Stimulated activated CD4-positive, alpha-beta T cell treated with anti-CD3 and anti-CD28 coated beads, Interleukin-15, amount 100 ng/mL, for 1 hour (primary cell): ENCODE data around the gene NME8.

Experiments
- DNase-seq, 2 donors: peaks; one replicate each; pipeline ENCODE4 v3.0.0-alpha.2; 2020; ENCODE audit warnings: low read depth in 1 of 2, low spot score in 1 of 2

Gene NME8

DNA sequence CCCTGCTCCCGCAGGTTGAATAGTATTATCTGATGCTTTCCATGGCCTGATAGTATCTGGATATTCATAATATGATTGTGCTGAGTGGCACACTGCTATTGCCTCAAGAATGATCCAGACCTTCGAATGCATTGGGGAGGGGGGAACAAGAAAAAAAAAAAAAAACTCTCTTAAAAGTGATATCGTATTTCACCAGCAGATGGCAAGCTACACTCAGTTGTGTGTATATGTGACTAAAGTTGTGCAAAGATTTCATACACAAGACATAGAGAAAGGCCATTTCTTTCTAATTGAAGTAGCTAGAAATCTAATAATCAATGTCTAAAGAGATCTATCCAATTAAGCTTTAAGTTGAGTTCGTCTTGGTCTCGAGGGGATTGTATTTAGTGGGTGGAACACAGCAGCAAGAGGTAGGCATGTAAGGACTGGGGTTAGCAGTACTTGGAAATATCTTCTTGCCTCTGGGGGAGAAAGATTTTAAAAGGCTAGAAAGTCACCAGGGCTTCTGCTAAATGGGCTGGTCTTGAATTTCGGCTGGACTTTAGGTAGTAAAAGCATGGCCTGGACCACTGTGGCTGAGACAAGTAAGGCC, 52.9 kb downstream of the NME8 start:
- no peak for DNase-seq

DNA sequence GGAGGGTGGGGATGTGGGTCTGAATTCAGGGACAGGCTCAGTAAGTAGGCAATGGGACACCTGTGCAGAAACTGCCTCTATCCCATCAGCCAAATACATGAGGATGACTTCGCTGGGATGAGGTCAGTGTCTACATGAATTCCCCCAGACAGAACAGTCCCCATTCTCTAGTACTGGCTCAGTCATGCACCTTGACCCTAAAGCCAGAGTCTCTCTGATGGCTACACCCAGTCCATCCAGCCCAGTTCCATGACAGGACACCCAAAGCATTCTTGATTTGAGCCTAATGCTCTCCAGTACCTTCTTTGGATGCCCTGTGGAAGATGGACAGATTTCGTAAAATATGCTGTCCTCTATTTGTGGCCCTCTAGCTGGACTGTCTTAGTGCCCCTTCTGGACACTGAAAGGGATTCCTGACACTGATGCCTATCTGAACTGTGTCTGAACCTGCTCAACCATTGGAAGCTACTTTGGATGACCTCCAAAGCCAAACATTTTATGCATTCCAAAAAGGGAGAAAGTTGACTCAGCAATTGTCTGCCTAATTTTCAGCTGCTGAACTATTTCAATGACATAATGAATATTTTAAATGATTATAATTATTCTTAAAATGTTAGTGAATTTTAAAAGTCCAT, 53.6 kb downstream of the NME8 start:
- no peak for DNase-seq

DNA sequence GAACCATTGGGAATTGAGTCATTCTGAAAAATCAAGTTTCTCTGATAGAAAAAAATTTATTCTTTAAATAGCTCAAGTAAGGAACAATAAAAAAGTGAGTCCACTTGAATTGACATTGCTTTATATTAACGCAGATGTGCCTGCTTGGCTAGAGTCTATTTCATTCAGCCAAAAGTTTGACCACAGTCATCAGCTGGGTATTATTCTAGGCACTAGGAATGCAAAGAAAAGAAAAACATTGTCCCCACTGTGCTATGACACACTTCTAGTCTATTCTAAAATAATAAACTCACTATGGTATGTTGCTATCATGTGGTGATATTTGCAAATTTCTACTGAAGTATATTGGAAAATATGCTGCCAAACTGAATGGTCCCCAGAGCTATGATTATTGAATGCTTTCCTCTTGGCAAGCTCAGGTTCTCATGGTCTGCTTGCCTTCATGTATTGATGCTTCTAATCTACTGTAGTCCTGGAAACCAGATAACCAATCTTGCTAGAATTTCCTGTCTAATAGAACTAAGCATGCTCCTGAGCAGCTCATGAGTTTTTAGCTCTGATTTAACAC, 59.9 kb downstream of the NME8 start:
- no peak for DNase-seq

DNA sequence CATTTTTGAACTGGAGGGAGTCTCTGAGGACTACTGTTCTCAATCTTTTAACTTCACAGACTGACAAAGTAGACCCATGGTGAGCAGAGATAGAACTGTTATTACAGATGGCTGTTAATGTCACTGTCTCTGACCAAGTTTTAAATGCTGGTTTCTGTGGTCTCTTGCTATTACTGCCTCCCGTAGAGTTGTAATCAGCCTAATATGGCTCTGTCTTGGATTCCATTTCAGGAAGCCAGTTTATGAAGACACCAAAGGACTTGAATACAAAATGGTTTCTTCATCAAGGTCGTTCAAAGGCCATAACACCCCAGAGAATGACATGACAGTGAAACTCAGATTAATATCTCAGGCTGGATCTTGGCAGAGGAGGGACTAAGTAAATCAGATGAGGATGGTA, 64.4 kb downstream of the NME8 start:
- DNase-seq: no peak

DNA sequence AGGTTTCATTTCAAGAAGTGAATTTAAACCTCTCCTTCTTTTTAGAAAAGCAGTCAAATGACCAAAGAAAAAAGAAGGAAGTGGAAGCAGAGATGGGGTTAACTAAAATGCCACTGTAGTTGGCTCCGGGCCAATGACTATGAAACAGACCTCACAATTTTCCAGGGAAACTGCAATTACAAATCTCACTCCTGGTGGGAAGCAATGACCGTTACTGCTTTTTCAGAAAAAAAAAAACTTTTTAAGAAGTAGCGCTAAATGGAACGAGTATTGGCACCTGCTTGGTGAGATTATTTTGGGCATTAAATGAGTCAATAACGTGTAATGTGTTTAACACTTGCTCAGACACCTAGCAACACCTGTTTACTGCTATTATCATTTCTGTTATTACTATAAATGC, 67.0 kb downstream of the NME8 start:
- DNase-seq: no peak

DNA sequence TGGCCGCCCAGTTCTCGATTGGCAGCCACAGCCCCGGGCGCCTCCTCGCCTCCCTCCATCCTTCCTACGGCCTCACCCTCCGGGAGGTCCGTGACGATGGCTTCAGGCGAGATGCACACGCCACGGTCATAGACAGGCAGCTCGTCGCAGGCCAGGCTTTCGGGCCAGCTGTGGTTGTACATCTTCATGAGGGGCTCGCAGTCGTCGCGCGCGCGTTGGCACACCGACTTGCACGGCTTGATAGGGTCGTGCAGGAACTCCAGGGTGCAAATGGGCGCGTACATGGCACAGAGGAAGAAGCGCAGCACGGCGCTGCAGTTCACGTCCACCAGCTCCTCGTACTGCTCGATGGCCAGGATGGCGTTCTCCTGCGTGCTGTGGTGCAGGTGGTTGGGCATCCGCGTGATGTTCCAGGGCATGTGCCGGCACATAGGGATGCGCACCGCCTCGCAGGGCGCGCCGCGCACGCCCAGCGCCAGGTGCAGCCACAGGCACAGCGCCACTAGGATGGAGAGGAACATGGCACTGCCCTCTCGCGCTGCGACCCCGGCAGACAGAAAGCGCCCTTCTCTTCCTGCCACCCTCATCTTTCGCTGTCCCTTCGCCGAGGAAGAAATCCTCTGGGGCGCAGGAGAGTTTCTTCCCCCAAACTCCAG, 67.7 kb downstream of the NME8 start:
- no peak for DNase-seq

DNA sequence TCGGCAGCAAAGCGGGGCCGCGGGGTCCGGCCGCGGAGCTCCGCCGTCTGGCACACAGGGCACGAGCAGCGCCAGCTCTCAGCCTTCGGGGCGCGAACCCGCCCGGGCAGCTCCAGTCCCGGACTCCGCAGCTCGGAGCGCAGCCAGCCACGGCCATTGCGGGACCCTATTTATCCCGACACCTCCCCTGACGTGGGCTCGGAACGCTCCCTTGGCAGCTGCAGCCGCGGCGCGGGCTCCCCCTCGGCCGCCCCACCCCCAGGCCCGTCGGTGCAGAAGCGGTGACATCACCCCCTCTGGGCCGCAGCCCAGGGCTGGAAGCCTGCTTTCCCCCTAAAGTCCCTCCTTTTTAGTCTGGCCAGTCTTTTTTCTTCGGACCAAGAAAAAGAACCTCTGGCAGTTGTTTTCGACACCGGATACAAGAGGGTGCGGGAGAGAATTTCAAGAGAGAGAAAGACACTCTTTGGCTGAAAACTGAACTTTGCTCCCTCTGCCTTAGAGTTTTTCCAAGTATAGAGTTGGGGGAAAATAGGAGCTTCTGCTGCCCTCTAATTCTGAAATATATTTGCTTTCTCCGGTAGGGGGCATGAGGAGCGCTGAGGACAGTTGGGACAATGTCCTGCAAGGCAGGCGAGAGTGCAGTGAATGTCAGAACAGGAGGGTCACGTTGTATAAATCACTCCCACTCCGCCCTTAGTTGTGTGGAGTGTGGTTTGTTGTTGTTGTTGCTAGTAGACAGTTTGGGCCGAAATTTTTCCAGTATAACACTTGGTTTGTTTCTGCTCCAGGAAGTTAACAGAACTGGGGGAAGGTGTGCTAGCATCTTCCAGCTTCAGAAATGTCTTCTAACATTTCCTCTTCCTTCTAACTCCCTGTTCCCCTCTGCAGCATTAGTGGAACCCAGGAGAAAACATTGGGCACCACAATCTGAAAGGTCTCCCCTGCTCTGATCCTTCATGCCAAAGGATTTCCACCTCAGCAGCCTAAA, 68.6 kb downstream of the NME8 start, which contains the start of gene SFRP4:
TSS of gene SFRP4 (minus strand) at position 145 of the 988 bp plus-strand sequence. CDS start 280 bp downstream, outside the sequence.
- no peak for DNase-seq

DNA sequence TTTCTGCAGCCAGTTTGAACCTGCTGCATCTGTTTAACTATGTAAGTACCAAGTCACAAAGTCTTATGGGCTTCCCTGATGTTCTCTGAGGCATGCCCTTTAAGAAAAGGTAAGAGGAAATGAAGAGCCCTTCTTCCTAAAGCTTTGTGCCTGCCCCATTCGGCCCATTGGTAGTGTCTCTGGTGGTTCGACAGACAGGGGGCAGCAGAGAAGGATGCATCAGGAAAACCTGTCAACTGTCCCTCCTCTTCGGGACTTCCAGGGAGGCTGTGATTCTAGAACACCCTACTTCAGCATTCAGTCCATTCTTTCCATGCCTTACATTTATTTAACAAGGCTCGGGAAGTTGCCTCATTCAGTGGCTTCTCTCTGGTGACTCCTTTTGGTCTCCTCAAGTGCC, 70.1 kb downstream of the NME8 start:
- DNase-seq: no peak

DNA sequence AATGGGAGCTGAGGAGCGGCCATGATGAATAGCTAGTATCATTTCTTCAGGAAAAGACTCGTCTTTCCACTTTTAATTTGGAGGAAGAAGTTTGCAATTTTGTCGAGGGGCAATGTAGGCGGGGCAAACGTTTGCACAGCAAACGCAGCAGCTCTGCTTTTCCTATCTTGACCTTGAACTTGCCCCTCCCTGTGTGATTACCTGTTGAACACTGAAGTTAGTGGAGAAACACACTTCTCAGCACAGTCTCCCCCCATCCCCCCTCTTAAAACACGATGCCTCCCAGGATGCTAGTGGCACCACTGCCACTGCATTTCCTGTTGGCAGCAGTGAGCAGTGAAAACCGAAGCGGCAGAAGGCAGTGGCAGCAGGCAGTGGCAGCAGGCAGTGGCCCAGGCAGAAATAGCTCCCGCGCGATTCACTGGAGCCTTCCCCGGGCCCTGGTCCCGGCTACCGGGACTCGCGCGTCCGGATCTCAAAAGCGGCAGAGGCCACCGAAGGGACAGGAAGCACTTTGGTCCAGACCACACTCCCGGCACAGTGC, 72.0 kb downstream of the NME8 start, which contains the start of gene EPDR1:
TSS of gene EPDR1 (plus strand) at position 336 of the 544 bp plus-strand sequence. CDS start 300 bp downstream, outside the sequence.
- no peak for DNase-seq

DNA sequence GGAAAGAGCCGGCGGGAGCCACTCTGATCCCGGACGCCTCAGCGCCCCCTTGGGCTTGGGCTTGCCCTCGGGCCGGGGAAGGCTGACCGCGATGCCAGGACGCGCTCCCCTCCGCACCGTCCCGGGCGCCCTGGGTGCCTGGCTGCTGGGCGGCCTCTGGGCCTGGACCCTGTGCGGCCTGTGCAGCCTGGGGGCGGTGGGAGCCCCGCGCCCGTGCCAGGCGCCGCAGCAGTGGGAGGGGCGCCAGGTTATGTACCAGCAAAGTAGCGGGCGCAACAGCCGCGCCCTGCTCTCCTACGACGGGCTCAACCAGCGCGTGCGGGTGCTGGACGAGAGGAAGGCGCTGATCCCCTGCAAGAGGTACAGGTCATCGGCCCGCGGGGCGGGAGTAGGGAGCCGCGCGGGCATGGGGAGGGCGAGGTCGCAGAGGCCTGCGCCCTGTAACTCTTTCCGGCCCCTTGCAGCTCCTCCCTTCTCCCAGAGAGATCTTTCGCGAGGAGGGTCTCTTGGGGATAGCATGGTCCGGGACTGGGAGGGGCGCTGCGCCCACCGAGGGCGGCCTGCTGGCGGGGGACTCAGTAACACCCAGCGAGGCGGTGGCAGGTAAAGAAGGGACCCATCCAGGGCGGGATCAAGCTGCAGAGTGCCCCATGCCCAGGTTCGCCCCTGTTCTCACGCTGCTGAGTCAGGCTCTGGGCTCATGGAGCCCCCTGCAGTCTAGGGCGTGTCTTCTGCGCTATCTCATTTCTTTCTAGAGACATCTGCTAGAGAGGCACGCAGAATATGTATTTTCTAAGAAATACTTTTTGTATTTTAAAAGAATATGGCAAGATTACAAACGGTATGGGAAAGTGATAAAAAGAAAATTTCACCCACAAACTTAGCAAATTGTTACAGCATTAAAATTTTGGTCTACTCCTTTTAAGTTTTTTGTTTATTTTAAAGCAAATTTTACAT, 72.7 kb downstream of the NME8 start:
- peak in 1 of 2 donors; percentile 6 for DNase-seq

DNA sequence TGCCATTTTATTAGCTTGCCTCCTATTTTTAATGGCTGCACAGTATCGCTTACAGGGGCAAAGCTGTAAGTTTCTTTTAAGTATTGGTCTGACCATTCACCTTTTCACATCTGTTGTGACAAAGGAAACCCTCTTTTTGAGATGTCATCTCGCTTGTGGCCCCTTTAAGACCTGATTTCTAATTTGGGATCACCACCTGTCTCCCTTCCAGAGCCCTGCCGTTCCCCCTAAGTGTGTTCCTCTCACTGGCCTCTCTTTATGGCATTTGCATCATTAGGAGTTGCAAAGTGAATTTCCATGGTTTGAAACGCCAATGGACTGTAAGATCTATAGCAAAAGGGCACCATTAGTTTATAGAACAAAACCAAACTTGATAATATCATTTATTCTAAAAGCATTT, 73.5 kb downstream of the NME8 start:
- DNase-seq: no peak

DNA sequence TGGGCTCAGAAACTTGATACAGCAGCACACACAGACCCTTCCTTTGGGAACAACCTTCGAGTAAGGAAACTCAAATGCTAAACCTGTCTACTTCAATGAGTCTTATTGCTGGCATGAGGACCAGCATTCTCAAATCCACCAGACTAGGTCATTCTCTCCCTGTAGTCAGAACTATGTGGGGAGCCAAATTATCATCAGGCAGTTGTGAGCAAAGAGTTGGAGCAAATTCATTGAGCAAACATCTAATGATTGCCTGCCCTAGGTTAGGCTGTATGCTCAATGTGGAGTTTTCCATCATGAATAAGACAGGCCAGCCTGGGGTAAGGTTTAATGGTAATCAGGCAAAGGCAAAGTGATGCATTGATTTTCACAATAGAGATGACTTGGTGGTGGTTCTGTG, 75.6 kb downstream of the NME8 start:
- no peak for DNase-seq

DNA sequence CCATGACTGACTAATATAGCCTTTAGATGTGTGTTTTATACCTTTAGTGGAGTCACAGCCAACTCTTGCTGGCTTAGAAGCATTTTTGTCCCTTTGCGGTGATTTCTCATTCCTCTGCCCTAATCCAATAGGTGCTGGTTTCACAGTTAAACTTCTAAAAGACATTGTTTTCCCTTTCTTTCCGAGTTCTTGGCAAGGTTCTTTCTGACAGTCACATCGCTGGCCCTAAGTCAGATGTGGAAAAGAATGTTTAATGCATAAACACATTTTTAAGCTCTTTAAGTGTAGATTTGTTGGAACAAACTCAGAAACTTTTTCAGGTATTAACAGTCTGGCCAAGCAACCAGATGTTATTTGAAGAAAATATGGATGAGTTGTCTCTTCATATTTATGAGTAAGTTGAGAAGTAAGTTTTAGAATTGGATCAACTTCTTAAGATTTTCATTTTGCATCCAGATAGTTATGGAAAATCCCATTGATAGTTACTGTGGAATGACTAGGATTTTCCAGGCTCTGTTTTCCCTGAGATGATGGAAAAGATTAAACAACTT, 76.2 kb downstream of the NME8 start:
- DNase-seq: no peak

DNA sequence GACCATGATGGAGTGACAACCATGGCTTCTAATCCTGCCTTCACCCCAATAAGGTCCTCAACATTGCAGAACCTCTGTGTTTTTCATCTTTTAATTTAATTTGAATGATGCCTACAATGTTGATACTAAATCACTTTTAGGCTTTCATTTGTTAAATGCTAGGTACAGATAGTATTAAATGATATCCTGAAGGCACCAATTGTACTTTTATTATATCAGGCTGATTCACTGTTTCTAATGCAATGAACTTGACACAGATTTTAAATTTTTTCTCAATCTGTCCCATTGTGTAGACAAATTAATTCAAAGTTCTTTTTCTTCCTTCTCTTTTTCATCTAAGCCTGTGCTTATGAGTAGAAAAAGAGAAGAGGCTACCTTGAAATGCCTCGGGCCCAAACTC, 77.2 kb downstream of the NME8 start:
- DNase-seq: no peak

DNA sequence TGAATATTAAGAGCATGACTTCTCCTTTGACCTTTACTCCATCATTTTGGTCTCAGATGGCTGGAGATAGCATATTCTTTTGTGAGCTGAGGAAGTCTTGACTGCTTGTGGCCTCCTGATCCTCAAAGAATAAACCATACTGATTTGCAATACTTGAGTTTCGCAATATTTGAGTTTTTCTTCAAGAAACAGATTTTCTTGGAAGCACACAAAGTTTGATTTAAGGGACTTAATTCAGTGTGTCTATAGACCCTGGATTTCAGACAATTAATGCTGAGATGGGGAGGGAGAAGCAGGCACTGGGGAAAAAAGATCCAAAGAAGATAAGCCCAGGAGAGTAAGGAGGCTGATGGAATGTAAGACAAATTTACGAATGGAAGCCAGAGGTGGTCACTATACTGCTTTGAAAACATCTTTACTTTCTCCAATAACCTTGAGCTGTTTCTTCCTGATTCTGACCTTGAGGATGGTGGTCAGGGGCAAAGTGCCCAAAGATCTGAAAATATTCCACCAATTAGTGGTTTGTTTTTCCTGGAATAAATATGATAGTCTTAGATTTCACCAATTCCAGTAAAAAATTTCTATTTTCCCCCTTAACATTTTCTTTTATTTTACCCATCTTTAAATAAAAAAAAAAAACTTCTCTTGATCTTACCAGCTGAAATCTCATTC, 79.5 kb downstream of the NME8 start:
- DNase-seq: no peak

DNA sequence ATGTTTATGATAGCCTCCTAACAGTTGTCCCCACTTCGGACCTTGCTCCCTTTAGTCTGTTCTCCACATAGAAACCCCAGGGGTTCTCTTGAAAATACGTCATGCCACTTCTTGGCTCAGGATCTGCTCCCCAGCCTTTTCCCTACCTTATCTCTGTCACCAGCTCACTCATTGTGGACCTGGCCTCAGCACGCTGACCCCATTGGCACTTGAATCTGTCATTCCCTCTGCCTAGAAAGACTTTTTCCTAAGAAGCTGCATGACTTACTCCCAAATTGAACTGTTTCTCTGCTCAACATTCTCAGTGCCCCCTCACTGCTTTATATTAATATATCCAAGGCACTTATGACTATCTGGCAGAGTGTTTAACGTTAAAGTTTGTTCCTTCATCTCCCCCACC, 80.5 kb downstream of the NME8 start:
- DNase-seq: no peak

DNA sequence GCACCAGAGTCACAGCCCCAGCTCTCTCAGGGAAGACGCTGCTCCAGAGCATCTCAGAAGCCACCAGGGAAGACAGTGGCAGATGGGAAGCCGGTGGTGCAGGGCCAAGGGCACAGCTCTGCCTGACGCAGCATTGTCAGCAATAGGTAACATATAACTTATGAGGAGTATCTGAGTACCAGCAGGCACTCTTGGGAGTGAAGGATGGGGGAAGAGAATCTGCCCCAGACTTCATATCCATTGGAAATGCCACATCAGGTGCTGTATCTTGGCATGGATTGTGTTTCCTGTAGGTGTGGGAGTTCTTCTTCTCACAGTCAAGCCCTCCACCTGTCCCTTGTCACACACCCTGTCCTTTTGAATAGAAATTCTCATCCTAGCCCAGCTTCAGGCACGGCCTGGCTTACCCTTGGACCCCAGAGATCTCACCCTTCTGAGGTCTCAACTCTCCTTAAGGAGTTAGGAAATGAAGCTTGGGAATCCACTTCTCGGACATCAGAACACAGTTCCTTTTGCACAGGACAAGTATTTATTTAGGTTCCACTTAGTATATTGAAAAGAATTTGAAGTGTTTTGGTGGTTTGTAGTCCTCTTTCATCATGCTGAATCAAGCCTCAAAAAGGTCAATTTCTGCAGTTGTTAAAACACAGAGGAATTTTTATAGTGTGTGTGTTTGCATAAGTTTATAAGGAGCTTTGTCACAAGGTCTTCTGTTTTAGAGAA, 82.0 kb downstream of the NME8 start:
- no peak for DNase-seq

DNA sequence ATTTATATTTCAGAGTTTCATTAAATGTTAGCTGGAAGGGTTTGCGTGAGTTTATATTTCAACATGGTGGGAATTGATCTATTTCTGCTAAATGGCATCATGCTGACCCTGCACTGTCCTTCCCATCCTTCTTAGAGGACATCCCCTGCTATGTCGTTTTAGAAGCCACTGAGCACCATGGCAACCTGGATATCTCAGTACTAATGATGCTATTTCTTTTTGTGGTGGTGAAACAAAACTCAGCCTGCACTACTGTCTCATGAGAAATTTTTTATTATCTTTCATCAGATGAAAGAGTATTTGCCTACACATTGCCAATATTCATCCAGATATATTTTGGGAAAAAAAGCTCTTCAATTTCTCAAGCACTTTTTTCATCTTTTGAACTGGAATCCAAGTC, 84.1 kb downstream of the NME8 start:
- DNase-seq: no peak
